Measurements from ENCODE around the gene CARHSP1. TPM values are rescaled to one million over a fixed set of nuclear protein-coding genes. Genes with fewer than 3 reads are reported as not detected.

CARHSP1 gene
- total RNA-seq, 2 donors from 2014 or later, result 51.0 to 146 TPM

DNA sequence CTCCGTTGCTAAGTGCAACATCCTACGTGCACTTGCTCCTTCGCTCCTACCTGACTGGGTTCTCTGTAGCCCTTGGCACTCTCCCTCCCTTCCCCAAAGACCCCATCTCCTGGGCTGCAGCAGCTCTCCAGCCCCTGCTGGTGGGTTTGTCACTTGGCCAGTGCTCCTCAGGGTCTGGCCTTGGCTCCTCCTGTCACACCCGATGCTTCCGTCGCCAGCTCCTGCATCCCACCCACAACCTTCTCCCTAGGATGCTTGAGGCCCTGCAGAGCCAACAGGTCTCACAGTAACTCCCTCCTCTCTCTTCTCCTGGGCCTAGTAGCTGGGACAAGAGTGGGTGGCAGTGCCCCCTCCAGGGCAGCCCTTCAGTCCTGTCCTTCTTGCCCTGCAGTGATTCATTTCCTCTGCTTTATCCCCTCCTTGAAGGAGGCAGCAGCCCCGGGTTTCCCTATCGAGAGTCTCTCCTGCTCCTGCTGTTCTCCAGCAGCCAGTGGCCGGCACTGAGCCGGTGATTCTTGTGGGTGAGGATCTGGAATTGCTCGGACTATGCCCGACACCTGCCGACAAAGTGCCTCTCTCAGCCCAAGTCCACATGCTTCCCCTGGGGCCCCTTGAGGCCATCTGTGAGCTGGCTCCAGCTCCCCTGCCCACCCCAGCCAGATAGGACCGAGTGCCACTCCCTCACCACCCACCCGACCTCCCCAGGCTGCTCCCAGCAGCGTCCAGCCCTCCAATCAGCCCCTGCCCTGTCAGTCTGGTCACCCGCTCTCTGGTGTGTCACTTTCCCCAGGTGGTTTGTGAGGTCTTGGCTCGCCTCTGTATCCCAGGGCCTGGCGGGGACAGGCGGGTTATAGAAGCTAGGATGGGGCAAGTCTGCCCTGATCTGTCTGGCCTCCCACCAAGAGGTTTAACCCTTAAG lies 17.1 kb upstream of the CARHSP1 start:
- Histone ChIP-seq H3K27me3 (replicated peaks; ENCODE audit: insufficient read depth) (no peaks in the 10 kb centered on the region), H3K9me3 (no peaks in the 10 kb centered on the region), H3K27ac (no peak overlapping the region), H3K4me3 (no peak overlapping the region), H3K4me1 (replicated peaks) (no peaks in the 10 kb centered on the region), H3K36me3 (no peaks in the 10 kb centered on the region)
- DNase-seq (ENCODE audit: low spot score), result no peak
- intact Hi-C loops (cut with DNase I), result no loop called here
- TF ChIP-seq POLR2A (IDR thresholded peaks at IDR 0.05), result no peak
- TF ChIP-seq, protein P1, sequence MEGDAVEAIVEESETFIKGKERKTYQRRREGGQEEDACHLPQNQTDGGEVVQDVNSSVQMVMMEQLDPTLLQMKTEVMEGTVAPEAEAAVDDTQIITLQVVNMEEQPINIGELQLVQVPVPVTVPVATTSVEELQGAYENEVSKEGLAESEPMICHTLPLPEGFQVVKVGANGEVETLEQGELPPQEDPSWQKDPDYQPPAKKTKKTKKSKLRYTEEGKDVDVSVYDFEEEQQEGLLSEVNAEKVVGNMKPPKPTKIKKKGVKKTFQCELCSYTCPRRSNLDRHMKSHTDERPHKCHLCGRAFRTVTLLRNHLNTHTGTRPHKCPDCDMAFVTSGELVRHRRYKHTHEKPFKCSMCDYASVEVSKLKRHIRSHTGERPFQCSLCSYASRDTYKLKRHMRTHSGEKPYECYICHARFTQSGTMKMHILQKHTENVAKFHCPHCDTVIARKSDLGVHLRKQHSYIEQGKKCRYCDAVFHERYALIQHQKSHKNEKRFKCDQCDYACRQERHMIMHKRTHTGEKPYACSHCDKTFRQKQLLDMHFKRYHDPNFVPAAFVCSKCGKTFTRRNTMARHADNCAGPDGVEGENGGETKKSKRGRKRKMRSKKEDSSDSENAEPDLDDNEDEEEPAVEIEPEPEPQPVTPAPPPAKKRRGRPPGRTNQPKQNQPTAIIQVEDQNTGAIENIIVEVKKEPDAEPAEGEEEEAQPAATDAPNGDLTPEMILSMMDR (IDR thresholded peaks at IDR 0.05), result no peak
- TF ChIP-seq POLR2AphosphoS5 (IDR thresholded peaks at IDR 0.05), result no peak
- 14% methylated on average over 17 of the region's 20 CpGs for WGBS

DNA sequence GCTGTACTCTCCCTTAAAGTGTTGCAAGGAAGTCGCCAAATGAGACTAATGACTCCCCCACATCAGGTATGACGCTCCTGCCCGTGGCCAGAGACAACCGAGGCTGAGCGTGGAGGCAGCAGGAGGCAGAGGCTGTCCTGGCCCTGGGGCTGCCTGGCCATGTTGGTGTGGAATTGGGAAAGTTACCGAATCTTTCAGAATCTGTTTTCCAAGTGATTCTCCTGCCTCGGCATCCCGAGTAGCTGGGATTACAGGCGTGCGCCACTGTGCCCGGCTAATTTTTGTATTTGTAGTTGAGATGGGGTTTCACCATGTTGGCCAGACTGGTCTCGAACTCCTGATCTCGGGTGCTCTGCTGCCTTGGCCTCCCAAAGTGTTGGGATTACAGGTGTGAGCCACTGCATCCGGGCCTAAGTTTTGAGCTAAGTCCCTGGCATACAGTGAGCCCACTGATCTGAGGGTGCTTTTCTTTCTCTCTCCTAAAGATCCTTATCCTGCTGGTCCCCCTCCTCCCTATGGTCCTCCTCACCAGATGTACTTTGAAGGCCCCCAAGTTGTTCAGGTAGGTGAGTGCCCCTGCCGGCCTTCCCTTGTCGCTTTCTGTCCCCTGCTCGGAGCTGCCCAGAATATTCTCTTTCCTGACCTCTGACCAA lies 14.0 kb upstream of the CARHSP1 start:
- Histone ChIP-seq H3K36me3 (no peaks in the 10 kb centered on the region), H3K27me3 (replicated peaks; ENCODE audit: insufficient read depth) (no peaks in the 10 kb centered on the region), H3K27ac (no peak overlapping the region), H3K4me1 (replicated peaks) (no peaks in the 10 kb centered on the region), H3K9me3 (no peaks in the 10 kb centered on the region), H3K4me3 (no peak overlapping the region)
- intact Hi-C loops (cut with DNase I), result no loop called here
- TF ChIP-seq POLR2AphosphoS5 (IDR thresholded peaks at IDR 0.05) (no peak), POLR2A (IDR thresholded peaks at IDR 0.05) (no peak)
- TF ChIP-seq, protein P1 (IDR thresholded peaks at IDR 0.05), result no peak
- 88% methylated on average over 17 of the region's 17 CpGs for WGBS
- DNase-seq (ENCODE audit: low spot score), result no peak

DNA sequence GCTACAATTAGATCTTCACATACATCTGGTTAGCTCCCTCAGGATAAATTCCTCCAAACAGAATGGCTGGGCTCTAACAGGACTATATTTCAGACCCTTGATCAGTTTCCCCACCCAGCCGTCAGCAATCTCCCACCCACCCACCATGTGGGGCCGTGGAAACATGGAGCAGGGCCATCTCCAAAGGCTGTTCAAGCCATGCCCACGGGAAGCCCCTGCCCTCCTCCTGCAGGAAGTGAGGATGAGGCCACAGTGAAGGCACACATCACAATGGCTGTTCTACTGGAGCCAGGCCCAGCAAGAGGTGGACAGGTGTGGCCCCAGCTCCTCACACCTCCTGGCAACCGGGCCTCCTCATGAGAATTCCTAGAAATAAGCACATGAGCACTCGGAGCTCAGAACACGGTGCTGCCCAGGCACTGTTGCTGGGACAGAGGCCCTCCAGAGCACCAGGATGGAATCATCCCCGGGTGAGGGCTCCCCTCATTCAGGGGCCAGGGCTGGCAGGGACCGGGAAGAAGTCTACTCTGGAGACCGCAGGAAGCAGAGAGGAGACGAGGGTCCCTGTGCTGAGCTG lies 13.3 kb upstream of the CARHSP1 start, which contains the start of gene LITAFD:
LITAFD (plus strand) TSS at position 311 of the 577 bp plus-strand sequence. CDS start 2,005 bp downstream, outside the sequence.
- Histone ChIP-seq H3K4me3 (no peak within 1 kb of the TSS), H3K4me1 (replicated peaks) (no peaks in the 10 kb centered on the region), H3K27me3 (replicated peaks; ENCODE audit: insufficient read depth) (no peaks in the 10 kb centered on the region), H3K9me3 (no peaks in the 10 kb centered on the region), H3K36me3 (no peaks in the 10 kb centered on the region), H3K27ac (no peak within 1 kb of the TSS)
- TF ChIP-seq POLR2A (IDR thresholded peaks at IDR 0.05) (no peak), POLR2AphosphoS5 (IDR thresholded peaks at IDR 0.05) (no peak)
- TF ChIP-seq, protein P1 (IDR thresholded peaks at IDR 0.05), result no peak
- DNase-seq (ENCODE audit: low spot score), result no peak
- intact Hi-C loops (cut with DNase I), result no loop called here
- 67% methylated on average over 10 of the region's 10 CpGs for WGBS

DNA sequence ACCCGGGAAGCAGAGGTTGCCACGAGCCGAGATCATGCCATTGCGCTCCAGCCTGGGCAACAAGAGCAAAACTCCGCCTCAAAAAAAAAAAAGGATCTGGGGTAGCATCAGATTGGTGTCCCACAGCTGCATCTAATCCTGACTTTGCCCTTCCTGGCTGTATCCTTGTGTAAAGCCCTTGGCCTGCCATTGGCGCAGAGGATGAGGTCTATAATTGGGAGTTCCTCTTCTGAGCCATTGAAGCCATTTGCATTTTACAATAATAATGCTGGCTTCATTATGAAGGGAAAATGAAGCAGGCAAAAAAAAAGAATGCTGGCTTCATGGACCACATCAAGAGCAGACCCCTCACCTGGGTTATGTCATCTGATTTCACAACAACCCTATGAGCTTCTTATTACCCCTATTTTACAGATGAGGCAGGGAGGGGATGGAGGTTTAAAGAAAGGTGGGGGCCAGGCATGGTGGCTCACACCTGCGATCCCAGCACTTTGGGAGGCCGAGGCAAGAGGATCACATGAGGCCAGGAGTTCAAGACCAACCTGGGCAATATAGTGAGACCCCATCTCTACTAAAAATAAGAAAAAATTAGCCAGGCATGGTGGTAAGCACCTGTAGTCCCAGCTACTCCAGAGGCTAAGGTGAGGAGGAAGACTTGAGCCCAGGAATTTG lies 12.2 kb upstream of the CARHSP1 start:
- DNase-seq (ENCODE audit: low spot score), result no peak
- 95% methylated on average over 8 of the region's 8 CpGs for WGBS
- intact Hi-C loops (cut with DNase I), result loop anchor here (2.0 kb wide), 2 partner anchors 220 to 314 kb away; no protein-coding TSS in a partner anchor
- TF ChIP-seq POLR2AphosphoS5 (IDR thresholded peaks at IDR 0.05) (no peak), POLR2A (IDR thresholded peaks at IDR 0.05) (no peak)
- TF ChIP-seq, protein P1 (IDR thresholded peaks at IDR 0.05), result no peak
- H3K36me3 ChIP-seq, result no peaks in the 10 kb centered on the region
- no peak overlapping the region for H3K27ac ChIP-seq
- H3K4me3 ChIP-seq, result no peak overlapping the region
- H3K9me3 ChIP-seq, result no peaks in the 10 kb centered on the region
- no peaks in the 10 kb centered on the region for H3K27me3 ChIP-seq (replicated peaks; ENCODE audit: insufficient read depth)
- H3K4me1 ChIP-seq (replicated peaks), result no peaks in the 10 kb centered on the region

Data from prostate gland (tissue), 2 donors.